ENCODE data around the gene PTK7.

PTK7 gene

GRCh38 chr6:43170931-43171706 is 95.0 kb downstream of the PTK7 start, which contains the start of gene SRF:
TSS of gene SRF (plus strand) at chr6:43171269. CDS start at chr6:43171657, 388 bp downstream.
- in situ Hi-C loops (cut with MboI; ENCODE audit: low sequenced_read_pairs, unreplicated experiment): no loop called here
- peak; percentile 95 for DNase-seq (ENCODE audit: low spot score)
- TF ChIP-seq, protein P1, sequence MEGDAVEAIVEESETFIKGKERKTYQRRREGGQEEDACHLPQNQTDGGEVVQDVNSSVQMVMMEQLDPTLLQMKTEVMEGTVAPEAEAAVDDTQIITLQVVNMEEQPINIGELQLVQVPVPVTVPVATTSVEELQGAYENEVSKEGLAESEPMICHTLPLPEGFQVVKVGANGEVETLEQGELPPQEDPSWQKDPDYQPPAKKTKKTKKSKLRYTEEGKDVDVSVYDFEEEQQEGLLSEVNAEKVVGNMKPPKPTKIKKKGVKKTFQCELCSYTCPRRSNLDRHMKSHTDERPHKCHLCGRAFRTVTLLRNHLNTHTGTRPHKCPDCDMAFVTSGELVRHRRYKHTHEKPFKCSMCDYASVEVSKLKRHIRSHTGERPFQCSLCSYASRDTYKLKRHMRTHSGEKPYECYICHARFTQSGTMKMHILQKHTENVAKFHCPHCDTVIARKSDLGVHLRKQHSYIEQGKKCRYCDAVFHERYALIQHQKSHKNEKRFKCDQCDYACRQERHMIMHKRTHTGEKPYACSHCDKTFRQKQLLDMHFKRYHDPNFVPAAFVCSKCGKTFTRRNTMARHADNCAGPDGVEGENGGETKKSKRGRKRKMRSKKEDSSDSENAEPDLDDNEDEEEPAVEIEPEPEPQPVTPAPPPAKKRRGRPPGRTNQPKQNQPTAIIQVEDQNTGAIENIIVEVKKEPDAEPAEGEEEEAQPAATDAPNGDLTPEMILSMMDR (IDR thresholded peaks at IDR 0.05; ENCODE audit: borderline replicate concordance, control extremely low read depth, extremely low read depth, insufficient read depth, missing control alignments): peak; percentile 79

DNA sequence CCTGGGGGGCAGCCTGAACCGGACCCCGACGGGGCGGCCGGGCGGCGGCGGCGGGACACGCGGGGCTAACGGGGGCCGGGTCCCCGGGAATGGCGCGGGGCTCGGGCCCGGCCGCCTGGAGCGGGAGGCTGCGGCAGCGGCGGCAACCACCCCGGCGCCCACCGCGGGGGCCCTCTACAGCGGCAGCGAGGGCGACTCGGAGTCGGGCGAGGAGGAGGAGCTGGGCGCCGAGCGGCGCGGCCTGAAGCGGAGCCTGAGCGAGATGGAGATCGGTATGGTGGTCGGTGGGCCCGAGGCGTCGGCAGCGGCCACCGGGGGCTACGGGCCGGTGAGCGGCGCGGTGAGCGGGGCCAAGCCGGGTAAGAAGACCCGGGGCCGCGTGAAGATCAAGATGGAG is 95.6 kb downstream of the PTK7 start:
- no peak for DNase-seq (ENCODE audit: low spot score)
- in situ Hi-C loops (cut with MboI; ENCODE audit: low sequenced_read_pairs, unreplicated experiment): no loop called here
- TF ChIP-seq, protein P1 (IDR thresholded peaks at IDR 0.05; ENCODE audit: borderline replicate concordance, control extremely low read depth, extremely low read depth, insufficient read depth, missing control alignments): no peak

- peak; percentile 53 for DNase-seq (ENCODE audit: low spot score)
- TF ChIP-seq, protein P1 (IDR thresholded peaks at IDR 0.05; ENCODE audit: borderline replicate concordance, control extremely low read depth, extremely low read depth, insufficient read depth, missing control alignments): no peak
- in situ Hi-C loops (cut with MboI; ENCODE audit: low sequenced_read_pairs, unreplicated experiment): no loop called here
These were observed 96.2 kb downstream of the PTK7 start for GRCh38 chr6:43172104-43173007.

GRCh38 chr6:43173591-43174262 is 97.6 kb downstream of the PTK7 start:
- no peak for DNase-seq (ENCODE audit: low spot score)
- in situ Hi-C loops (cut with MboI; ENCODE audit: low sequenced_read_pairs, unreplicated experiment): no loop called here
- TF ChIP-seq, protein P1 (IDR thresholded peaks at IDR 0.05; ENCODE audit: borderline replicate concordance, control extremely low read depth, extremely low read depth, insufficient read depth, missing control alignments): no peak

GRCh38 chr6:43174263-43175112 is 98.4 kb downstream of the PTK7 start:
- in situ Hi-C loops (cut with MboI; ENCODE audit: low sequenced_read_pairs, unreplicated experiment): no loop called here
- TF ChIP-seq, protein P1 (IDR thresholded peaks at IDR 0.05; ENCODE audit: borderline replicate concordance, control extremely low read depth, extremely low read depth, insufficient read depth, missing control alignments): peak; percentile 19
- peak; percentile 98 for DNase-seq (ENCODE audit: low spot score)
